Left colon (tissue), 2 donors: ENCODE data around the gene MIER2. TPM values are rescaled to one million over a fixed set of nuclear protein-coding genes. Genes with fewer than 3 reads are reported as not detected.
A peak's percentile ranks its signal among the peaks of the same experiment; 100 is the strongest.
"Not testable (repeated sequence)": the region's sequence is repeated elsewhere in the genome, so short reads cannot be mapped to it uniquely, and the experiment has no call there.

Experiments used
- ATAC-seq: fragments of 200-7000 bp; cut with Tn5 transposase; one replicate; pipeline ENCODE4 v1.9.1; 2020; ENCODE audit warnings: mild to moderate bottlenecking, moderate library complexity
- DNase-seq, 2 donors: peaks; one replicate each; pipeline ENCODE4 v3.0.0-alpha.2; 2020
- intact Hi-C, 2 donors: fragments of 100-400 bp; cut with DNase I in 1 of 2; cut with micrococcal nuclease in 1 of 2; formaldehyde crosslinking; loops; one replicate each; pipeline versions ENCODE4 v1.11.2 to v1.14.0; 2022; cut with DNase I, micrococcal nuclease
- long read RNA-seq: library from polyadenylated mRNA; unstranded; transcript quantifications from one replicate; pipeline ENCODE4 v2.0.0, GENCODE V29; 2021
- total RNA-seq, 2 donors: library from RNA; stranded (reverse); fragmentation: NEBNext Ultra II Directional; extraction: Animal tissue kit (Norgen Biotek cat#: 25700); gene quantifications; one replicate each; pipeline ENCODE4 v1.2.1, GENCODE V29; 2021
- donor health status: DM: no; HTN: no; CAD: no.
- donor health status: DM: yes; HTN: yes; CAD: no.

Gene MIER2
- total RNA-seq = 10 to 100 TPM; 14.6 to 15.7 TPM
- long read RNA-seq, partial matches to known transcripts = 5 of 5 reads
- long read RNA-seq, other reads (novel, unspliced or antisense) = 0 of 5 reads

DNA sequence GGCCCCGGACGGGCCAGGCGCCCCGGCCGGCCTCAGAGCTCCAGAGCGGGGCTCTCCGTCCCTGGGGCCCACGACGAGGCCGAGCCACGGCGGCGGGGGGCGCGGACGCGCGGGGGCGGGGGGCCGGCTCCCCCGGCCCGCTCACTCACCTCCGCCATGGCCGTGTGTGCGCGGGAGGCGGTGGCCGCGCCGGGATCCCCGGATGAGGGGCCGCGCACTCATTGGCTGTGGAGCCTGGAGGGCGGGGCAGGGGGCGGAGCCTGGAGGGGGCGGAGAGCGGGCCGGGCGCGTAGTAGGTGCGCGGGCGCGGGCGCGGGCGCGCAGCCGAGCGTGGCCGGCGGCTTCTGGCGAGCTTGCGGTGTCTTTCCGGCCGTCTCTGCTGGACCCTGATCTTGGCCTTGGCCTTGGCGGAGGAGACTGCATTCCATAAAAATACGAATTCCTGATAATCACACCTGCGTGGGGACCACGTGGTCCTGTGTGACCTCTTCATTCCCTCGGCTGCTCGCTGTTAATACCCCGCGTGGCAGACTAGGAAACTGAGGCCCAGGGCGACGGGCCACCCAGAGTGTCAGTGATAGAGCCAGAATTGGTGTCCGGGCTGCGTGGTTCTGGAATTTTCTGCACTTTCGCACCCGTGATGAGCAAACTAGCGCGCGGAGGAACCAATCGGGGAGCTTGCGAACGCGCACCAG lies at the start of gene MIER2:
MIER2 (minus strand) TSS at position 172 of the 695 bp plus-strand sequence; CDS start at position 158, 14 bp downstream.
- intact Hi-C loops = no loop called here
- peak; percentile 68 to 86 for DNase-seq
- ATAC-seq = peak; percentile 98

GRCh38 chr19:393560-393959 lies 49.0 kb upstream of the MIER2 start:
- intact Hi-C loops, DNase-seq, ATAC-seq: not testable (repeated sequence)

- DNase-seq = no peak
- intact Hi-C loops = no loop called here
- ATAC-seq = no peak
These were observed 47.9 kb upstream of the MIER2 start for GRCh38 chr19:392375-392970.

GRCh38 chr19:391726-392374 lies 47.3 kb upstream of the MIER2 start:
- ATAC-seq (no peak), DNase-seq (peak in 1 of 2 donors; percentile 16)
- intact Hi-C loops = no loop called here

- ATAC-seq = no peak
- no peak for DNase-seq
- intact Hi-C loops = no loop called here
These were observed 46.6 kb upstream of the MIER2 start for GRCh38 chr19:391207-391557.

- ATAC-seq (no peak), DNase-seq (no peak)
- intact Hi-C loops = no loop called here
These were observed 46.0 kb upstream of the MIER2 start for GRCh38 chr19:390386-391206.

DNA sequence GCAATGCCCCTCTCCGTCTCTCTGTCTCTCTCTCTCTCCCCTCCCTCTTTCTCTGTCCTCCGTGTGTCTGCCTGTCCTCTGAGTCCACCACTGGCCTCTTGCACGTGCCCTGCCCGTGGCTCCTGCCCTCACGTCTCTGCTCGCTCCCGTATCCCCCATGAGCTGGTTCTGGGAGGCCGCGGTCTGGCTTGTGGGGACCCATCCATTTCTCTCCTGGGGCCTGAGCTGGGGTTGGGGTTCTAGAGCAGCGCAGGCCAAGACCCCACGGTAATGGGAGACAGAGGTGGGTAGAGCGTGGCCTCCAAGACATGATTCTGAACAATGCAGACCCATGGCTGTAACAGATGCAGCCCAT lies 45.3 kb upstream of the MIER2 start:
- ATAC-seq = no peak
- intact Hi-C loops = no loop called here
- DNase-seq = peak in 1 of 2 donors; percentile 14

GRCh38 chr19:389255-389934 lies 44.8 kb upstream of the MIER2 start:
- peak in 1 of 2 donors; percentile 8 for DNase-seq
- no peak for ATAC-seq
- intact Hi-C loops = no loop called here

DNA sequence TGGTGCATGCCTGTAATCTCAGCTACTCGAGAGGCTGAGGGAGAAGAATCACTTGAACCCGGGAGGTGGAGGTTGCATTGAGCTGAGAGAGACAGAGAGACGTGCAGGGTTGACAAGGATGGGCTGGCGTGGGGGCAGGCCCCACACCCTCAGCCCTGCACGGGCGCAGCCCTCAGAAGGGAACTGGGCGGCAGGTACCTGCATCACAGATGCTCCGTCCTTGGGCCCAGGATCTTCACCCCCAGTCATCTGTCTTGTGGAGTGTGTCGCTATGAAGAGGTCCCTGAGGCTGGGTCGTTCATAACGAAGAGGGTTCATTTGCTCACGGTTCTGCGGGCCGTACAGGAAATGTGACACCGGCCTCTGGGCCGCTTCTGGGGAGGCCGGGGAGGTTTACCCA lies 44.1 kb upstream of the MIER2 start:
- intact Hi-C loops = no loop called here
- ATAC-seq (no peak), DNase-seq (no peak)

- intact Hi-C loops = no loop called here
- ATAC-seq (no peak), DNase-seq (no peak)
These were observed 43.2 kb upstream of the MIER2 start for GRCh38 chr19:387777-388176.

DNA sequence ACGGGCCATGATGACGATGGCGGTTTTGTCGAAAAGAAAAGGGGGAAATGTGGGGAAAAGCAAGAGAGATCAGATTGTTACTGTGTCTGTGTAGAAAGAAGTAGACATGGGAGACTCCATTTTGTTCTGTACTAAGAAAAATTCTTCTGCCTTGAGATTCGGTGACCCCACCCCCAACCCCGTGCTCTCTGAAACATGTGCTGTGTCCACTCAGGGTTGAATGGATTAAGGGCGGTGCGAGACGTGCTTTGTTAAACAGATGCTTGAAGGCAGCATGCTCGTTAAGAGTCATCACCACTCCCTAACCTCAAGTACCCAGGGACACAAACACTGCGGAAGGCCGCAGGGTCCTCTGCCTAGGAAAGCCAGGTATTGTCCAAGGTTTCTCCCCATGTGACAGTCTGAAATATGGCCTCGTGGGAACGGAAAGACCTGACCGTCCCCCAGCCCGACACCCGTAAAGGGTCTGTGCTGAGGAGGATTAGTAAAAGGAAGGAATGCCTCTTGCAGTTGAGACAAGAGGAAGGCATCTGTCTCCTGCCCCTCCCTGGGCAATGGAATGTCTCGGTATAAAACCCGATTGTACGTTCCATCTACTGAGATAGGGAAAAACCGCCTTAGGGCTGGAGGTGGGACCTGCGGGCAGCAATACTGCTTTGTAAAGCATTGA lies 42.2 kb upstream of the MIER2 start:
- intact Hi-C loops, ATAC-seq, DNase-seq: not testable (repeated sequence)

DNA sequence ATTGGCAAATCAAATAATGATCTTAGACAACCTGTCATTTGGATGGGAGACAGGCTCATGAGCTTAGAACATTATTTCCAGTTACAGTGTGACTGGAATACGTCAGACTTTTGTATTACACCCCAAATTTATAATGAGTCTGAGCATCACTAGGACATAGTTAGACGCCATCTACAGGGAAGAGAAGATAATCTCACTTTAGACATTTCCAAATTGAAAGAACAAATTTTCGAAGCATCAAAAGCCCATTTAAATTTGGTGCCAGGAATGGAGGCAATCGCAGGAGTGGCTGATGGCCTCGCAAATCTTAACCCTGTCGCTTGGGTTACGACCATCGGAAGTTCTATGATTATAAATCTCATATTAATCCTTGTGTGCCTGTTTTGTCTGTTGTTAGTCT lies 41.6 kb upstream of the MIER2 start:
- ATAC-seq, intact Hi-C loops, DNase-seq: not testable (repeated sequence)

- intact Hi-C loops = no loop called here
- no peak for ATAC-seq
These were observed 40.2 kb upstream of the MIER2 start for GRCh38 chr19:384799-385169.

GRCh38 chr19:383922-384798 lies 39.6 kb upstream of the MIER2 start:
- intact Hi-C loops = no loop called here
- ATAC-seq (no peak), DNase-seq (peak in 1 of 2 donors; percentile 18)

More at GRCh38 chr19:384799-385169, 40.2 kb upstream of the MIER2 start:
- no peak for DNase-seq

- DNase-seq (no peak), ATAC-seq (no peak)
- intact Hi-C loops = no loop called here
These were observed 38.4 kb upstream of the MIER2 start for GRCh38 chr19:383040-383439.

- intact Hi-C loops, ATAC-seq, DNase-seq: not testable (repeated sequence)
These were observed 38.0 kb upstream of the MIER2 start for GRCh38 chr19:382578-382977.

DNA sequence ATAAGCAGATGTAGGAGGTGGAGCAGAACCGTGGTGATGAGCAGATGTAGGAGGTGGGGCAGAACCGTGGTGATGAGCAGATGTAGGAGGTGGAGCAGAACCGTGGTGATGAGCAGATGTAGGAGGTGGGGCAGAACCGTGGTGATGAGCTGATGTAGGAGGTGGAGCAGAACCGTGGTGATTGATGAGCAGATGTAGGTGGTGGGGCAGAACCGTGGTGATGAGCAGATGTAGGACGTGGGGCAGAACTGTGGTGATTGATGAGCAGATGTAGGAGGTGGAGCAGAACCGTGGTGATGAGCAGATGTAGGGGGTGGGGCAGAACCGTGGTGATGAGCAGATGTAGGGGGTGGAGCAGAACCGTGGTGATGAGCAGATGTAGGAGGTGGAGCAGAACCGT lies 37.3 kb upstream of the MIER2 start:
- intact Hi-C loops, ATAC-seq, DNase-seq: not testable (repeated sequence)
